ENCODE measurements around the gene CRELD1.

- TF ChIP-seq CTCF (IDR thresholded peaks at IDR 0.05) = no peak
- no peak for TF ChIP-seq POLR2A (IDR thresholded peaks at IDR 0.05)
Measured at GRCh38 chr3:9949626-9950025, 16.0 kb downstream of the CRELD1 start.

All from ovary (tissue), 3 donors.